Upper lobe of left lung (tissue), 4 donors: ENCODE data around the gene CORO1A.

Experiments
- EP300 ChIP-seq, 4 donors: sonication (generic); formaldehyde crosslinking; IDR thresholded peaks; one replicate each; pipeline ENCODE4 v1.5.1; 2017; ENCODE audit warnings: antibody characterized with exemption in 4 of 4, control low read depth in 2 of 4
- POLR2A ChIP-seq, 4 donors: fragments of 450-650 bp; IDR thresholded peaks; one replicate each; pipeline ENCODE4 v1.5.1; 2016 to 2017; ENCODE audit warnings: antibody characterized with exemption in 4 of 4, mild to moderate bottlenecking in 2 of 4
- POLR2AphosphoS5 ChIP-seq, 2 donors: sonication (generic); formaldehyde crosslinking; IDR thresholded peaks; one replicate each; pipeline ENCODE4 v1.5.1; 2017; ENCODE audit warnings: antibody characterized with exemption in 2 of 2
- TF ChIP-seq, protein P1 (sequence below), 6 experiments: fragments of 450-650 bp in 4 of 6; fragments of 200-600 bp in 2 of 6; sonication (generic) in 2 of 6; IDR thresholded peaks; one replicate each; pipeline ENCODE4 v1.5.1; 2016 to 2019; ENCODE audit warnings: antibody characterized with exemption in 6 of 6

GRCh38 chr16:30152517-30152916, 30.9 kb upstream of the CORO1A start:
- TF ChIP-seq, protein P1, sequence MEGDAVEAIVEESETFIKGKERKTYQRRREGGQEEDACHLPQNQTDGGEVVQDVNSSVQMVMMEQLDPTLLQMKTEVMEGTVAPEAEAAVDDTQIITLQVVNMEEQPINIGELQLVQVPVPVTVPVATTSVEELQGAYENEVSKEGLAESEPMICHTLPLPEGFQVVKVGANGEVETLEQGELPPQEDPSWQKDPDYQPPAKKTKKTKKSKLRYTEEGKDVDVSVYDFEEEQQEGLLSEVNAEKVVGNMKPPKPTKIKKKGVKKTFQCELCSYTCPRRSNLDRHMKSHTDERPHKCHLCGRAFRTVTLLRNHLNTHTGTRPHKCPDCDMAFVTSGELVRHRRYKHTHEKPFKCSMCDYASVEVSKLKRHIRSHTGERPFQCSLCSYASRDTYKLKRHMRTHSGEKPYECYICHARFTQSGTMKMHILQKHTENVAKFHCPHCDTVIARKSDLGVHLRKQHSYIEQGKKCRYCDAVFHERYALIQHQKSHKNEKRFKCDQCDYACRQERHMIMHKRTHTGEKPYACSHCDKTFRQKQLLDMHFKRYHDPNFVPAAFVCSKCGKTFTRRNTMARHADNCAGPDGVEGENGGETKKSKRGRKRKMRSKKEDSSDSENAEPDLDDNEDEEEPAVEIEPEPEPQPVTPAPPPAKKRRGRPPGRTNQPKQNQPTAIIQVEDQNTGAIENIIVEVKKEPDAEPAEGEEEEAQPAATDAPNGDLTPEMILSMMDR (IDR thresholded peaks at IDR 0.05) = no peak
- TF ChIP-seq POLR2A (IDR thresholded peaks at IDR 0.05) = no peak
- TF ChIP-seq POLR2AphosphoS5 (IDR thresholded peaks at IDR 0.05) = no peak
- no peak for TF ChIP-seq EP300 (IDR thresholded peaks at IDR 0.05)
